ENCODE measurements around the gene RNASE3. TPM values are rescaled to one million over a fixed set of nuclear protein-coding genes. Genes with fewer than 3 reads are reported as not detected.

The RNASE3 gene
- total and polyA plus RNA-seq, 2 donors (not counting 3 experiments of a cell fraction or from before 2014, with no cell fraction given) = not detected

DNA sequence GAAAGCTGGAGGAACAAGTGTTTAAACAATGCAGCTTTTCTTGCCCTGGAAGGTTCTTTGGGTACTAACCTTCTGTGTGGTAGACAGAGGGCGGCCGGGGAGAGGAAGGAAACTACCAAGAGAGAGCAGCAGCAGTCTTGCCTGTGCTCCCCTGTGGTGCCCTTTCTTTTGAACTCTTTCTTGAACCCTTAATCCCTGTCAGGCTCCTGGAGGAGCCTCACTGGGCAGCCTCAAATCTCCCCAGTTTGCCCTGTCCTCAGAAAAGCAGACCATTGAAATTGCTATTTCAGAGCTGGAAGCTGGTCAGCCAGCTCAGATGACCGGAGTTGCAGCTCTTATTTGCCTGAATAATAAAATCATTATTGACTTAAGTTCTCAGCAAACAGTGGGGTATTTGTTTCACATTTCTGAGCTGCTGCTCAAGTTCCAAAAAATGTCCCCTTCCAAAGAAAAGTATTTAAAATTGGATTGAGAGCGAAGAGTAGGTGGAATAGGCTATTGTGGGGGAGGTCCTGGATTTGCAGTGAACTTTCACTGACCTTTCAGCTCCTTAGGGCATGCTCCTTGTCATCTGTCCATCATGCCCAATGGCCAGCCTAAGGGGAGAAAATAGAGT is 42.1 kb upstream of the RNASE3 start:
- no peak for TF ChIP-seq JUN (IDR thresholded peaks at IDR 0.05; ENCODE audit: borderline replicate concordance, insufficient read depth, insufficient read length, low read depth)
- TF ChIP-seq, protein P1, sequence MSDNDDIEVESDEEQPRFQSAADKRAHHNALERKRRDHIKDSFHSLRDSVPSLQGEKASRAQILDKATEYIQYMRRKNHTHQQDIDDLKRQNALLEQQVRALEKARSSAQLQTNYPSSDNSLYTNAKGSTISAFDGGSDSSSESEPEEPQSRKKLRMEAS (IDR thresholded peaks at IDR 0.05; ENCODE audit: insufficient read depth, insufficient read length) = no peak
- no peak for TF ChIP-seq GATA2 (IDR thresholded peaks at IDR 0.05; ENCODE audit: insufficient read depth, insufficient read length, low read depth, low read length)
- TF ChIP-seq MYC (IDR thresholded peaks at IDR 0.05; ENCODE audit: low read depth, low read length) = no peak
- TF ChIP-seq POLR2AphosphoS5 (IDR thresholded peaks at IDR 0.05; ENCODE audit: insufficient read depth, low read depth, low read length) = no peak
- no peak for TF ChIP-seq EZH2 (IDR thresholded peaks at IDR 0.05; ENCODE audit: borderline replicate concordance, low read depth, low read length, severe bottlenecking)
- no peak for TF ChIP-seq POLR2A (IDR thresholded peaks at IDR 0.05; ENCODE audit: low read depth, low read length)
- TF ChIP-seq, protein P2, sequence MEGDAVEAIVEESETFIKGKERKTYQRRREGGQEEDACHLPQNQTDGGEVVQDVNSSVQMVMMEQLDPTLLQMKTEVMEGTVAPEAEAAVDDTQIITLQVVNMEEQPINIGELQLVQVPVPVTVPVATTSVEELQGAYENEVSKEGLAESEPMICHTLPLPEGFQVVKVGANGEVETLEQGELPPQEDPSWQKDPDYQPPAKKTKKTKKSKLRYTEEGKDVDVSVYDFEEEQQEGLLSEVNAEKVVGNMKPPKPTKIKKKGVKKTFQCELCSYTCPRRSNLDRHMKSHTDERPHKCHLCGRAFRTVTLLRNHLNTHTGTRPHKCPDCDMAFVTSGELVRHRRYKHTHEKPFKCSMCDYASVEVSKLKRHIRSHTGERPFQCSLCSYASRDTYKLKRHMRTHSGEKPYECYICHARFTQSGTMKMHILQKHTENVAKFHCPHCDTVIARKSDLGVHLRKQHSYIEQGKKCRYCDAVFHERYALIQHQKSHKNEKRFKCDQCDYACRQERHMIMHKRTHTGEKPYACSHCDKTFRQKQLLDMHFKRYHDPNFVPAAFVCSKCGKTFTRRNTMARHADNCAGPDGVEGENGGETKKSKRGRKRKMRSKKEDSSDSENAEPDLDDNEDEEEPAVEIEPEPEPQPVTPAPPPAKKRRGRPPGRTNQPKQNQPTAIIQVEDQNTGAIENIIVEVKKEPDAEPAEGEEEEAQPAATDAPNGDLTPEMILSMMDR (IDR thresholded peaks at IDR 0.05; ENCODE audit: extremely low read depth in 1 of 2, insufficient read depth in 1 of 2, low read depth in 1 of 2, low read length in 2 of 2) = no peak
- no peak for TF ChIP-seq FOS (IDR thresholded peaks at IDR 0.05; ENCODE audit: borderline replicate concordance, insufficient read depth, low read length)
- no TSS peak for BruUV-seq (replicated peaks)
- ChIA-PET CTCF (interaction anchor here (0.9 to 2.7 kb wide), 6 partner anchors 9 to 152 kb away, joined by 3 to 19 read pairs (median 7); no protein-coding TSS in a partner anchor), POLR2A (no interaction called here)
- no peaks in the 10 kb centered on the region for H4K20me1 ChIP-seq (replicated peaks; ENCODE audit: control insufficient read depth, extremely low read depth, insufficient read depth, low read length)
- intact Hi-C loops (cut with micrococcal nuclease) (loop anchor here (5.0 kb wide), 1 partner anchor 67 kb away; the partner anchor contains the start of gene RNASE6), dilution Hi-C loops (cut with MboI; ENCODE audit: extremely low pct_ligation_motif_present, low sequenced_read_pairs) (no loop called here)
- H3K36me3 ChIP-seq (ENCODE audit: control insufficient read depth in 2 of 2, extremely low read depth in 1 of 2, insufficient read depth in 2 of 2, low read length in 2 of 2) = no peaks in the 10 kb centered on the region
- H3K4me1 ChIP-seq (ENCODE audit: control insufficient read depth, extremely low read depth, insufficient read depth, low read length) = no peaks in the 10 kb centered on the region
- no peaks in the 10 kb centered on the region for H3K79me2 ChIP-seq (ENCODE audit: control insufficient read depth, insufficient read depth, low read length)
- H3K9ac ChIP-seq (replicated peaks; ENCODE audit: extremely low read depth, insufficient read depth, low read length) = no peak overlapping the region
- no peak for FAIRE-seq
- peaks cover 2 to 15% of the 10 kb centered on the region in 2 experiments for H3K27me3 ChIP-seq (ENCODE audit: control insufficient read depth in 2 of 2, insufficient read depth in 2 of 2, low read length in 2 of 2)
- no peaks in the 10 kb centered on the region for H3K9me3 ChIP-seq (replicated peaks; ENCODE audit: control insufficient read depth, insufficient read depth, low read length)
- DNase-seq (ENCODE audit: low read depth, low spot score) = no peak
- H3K4me3 ChIP-seq (replicated peaks in 1 of 3; ENCODE audit: insufficient read depth in 1 of 3, low read depth in 1 of 3, low read length in 3 of 3) = no peak overlapping the region
- H2AFZ ChIP-seq (ENCODE audit: low read depth, low read length) = no peak overlapping the region
- H3K4me2 ChIP-seq (ENCODE audit: insufficient read depth, low read length) = no peak overlapping the region
- no peak overlapping the region for H3K27ac ChIP-seq (ENCODE audit: insufficient read depth, low read depth, low read length)
- no peaks in the 10 kb centered on the region for H3K9me1 ChIP-seq (replicated peaks; ENCODE audit: control insufficient read depth, extremely low read depth, insufficient read depth, low read length)
